Measurements from ENCODE around the gene NTM.

Gene NTM

GRCh38 chr11:132139181-132139580, 768.8 kb downstream of the NTM start:
- no peaks in the 10 kb centered on the region for H3K36me3 Mint-ChIP-seq (ENCODE audit: low read depth)
- no peaks in the 10 kb centered on the region for H3K9me3 Mint-ChIP-seq
- H3K27ac Mint-ChIP-seq: no peak overlapping the region
- H3K4me1 Mint-ChIP-seq: no peaks in the 10 kb centered on the region
- H3K4me3 Mint-ChIP-seq: no peak overlapping the region
- peaks cover 3% of the 10 kb centered on the region for H3K27me3 Mint-ChIP-seq
- no peak for ATAC-seq
- DNase-seq: no peak

DNA sequence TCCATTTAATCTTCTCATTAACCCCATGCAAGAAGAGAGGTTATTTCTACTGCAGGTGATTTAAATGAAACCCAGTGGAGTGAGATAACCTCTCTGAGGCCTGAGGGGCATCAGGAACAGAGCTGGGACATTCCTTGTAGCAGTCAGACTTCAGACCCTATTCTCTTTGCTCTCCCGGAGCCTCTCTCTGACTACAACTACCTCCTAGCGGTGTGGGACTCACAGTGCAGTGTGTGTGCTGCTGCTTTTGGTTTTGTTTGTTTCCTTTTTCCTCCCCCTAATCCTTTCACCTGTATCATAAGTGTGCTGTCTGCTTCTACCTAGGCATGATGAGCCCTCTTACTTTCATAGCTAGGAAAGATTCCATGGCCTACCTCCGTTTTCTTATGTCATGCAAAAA, 769.6 kb downstream of the NTM start:
- H3K27me3 Mint-ChIP-seq: peaks cover 3% of the 10 kb centered on the region
- ATAC-seq: no peak
- no peaks in the 10 kb centered on the region for H3K36me3 Mint-ChIP-seq (ENCODE audit: low read depth)
- no peak overlapping the region for H3K27ac Mint-ChIP-seq
- H3K9me3 Mint-ChIP-seq: no peaks in the 10 kb centered on the region
- no peak overlapping the region for H3K4me3 Mint-ChIP-seq
- no peaks in the 10 kb centered on the region for H3K4me1 Mint-ChIP-seq
- no peak for DNase-seq

- DNase-seq (no peak), ATAC-seq (no peak)
- no peaks in the 10 kb centered on the region for H3K9me3 Mint-ChIP-seq
- no peaks in the 10 kb centered on the region for H3K4me1 Mint-ChIP-seq
- no peak overlapping the region for H3K4me3 Mint-ChIP-seq
- no peaks in the 10 kb centered on the region for H3K36me3 Mint-ChIP-seq (ENCODE audit: low read depth)
- H3K27ac Mint-ChIP-seq: no peak overlapping the region
- H3K27me3 Mint-ChIP-seq: peaks cover 3% of the 10 kb centered on the region
Measured at GRCh38 chr11:132142121-132142520, 771.7 kb downstream of the NTM start.

GRCh38 chr11:132142554-132142953, 772.1 kb downstream of the NTM start:
- no peak for ATAC-seq
- no peaks in the 10 kb centered on the region for H3K9me3 Mint-ChIP-seq
- DNase-seq: no peak
- H3K27me3 Mint-ChIP-seq: peaks cover 3% of the 10 kb centered on the region
- H3K36me3 Mint-ChIP-seq (ENCODE audit: low read depth): no peaks in the 10 kb centered on the region
- H3K4me1 Mint-ChIP-seq: no peaks in the 10 kb centered on the region
- no peak overlapping the region for H3K4me3 Mint-ChIP-seq
- H3K27ac Mint-ChIP-seq: no peak overlapping the region

DNA sequence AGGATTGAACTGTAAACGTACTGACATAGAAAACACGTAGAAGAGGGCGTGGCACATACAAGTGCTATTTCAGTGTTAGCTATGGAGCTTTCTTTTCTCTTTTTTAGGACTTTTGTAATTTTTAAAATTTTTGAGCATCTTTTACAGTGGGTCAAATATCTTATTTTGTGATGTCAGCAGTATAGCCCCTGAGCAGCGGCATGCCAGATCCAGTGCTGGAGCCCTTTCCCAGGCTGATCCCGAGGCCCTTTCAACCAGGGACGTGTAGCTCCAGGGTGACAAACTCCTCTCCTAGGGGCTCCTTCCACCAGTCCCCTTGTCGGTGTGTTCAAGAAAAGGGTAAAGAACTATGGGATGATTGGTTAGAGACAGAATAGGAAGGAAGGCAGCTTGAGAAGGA, 777.0 kb downstream of the NTM start:
- H3K4me1 Mint-ChIP-seq: no peaks in the 10 kb centered on the region
- no peaks in the 10 kb centered on the region for H3K36me3 Mint-ChIP-seq (ENCODE audit: low read depth)
- no peak for DNase-seq
- H3K27ac Mint-ChIP-seq: no peak overlapping the region
- peak; percentile 15 for ATAC-seq
- no peaks in the 10 kb centered on the region for H3K27me3 Mint-ChIP-seq
- H3K9me3 Mint-ChIP-seq: no peaks in the 10 kb centered on the region
- H3K4me3 Mint-ChIP-seq: no peak overlapping the region

DNA sequence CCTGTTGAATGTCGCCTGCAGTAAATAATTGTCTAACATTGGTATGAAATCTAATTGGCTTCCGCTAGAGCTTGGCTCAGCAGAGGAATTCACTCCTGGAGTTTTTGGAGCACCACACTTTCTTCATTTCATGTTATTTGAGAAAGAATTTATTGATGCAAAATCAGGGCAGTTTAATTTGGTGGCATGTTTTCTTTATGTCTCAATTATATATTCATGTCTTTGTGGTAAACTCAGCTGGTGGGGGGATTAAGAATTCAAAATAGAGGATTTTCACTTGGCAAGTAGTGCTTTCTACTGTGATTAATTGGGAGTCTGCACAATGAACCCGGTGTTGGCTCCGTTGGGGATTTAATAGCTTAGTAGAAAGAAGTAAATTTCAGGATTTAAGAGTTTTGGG, 784.4 kb downstream of the NTM start:
- H3K27ac Mint-ChIP-seq: no peak overlapping the region
- H3K27me3 Mint-ChIP-seq: no peaks in the 10 kb centered on the region
- DNase-seq (no peak), ATAC-seq (no peak)
- H3K9me3 Mint-ChIP-seq: no peaks in the 10 kb centered on the region
- no peak overlapping the region for H3K4me3 Mint-ChIP-seq
- H3K36me3 Mint-ChIP-seq (ENCODE audit: low read depth): no peaks in the 10 kb centered on the region
- H3K4me1 Mint-ChIP-seq: no peaks in the 10 kb centered on the region

DNA sequence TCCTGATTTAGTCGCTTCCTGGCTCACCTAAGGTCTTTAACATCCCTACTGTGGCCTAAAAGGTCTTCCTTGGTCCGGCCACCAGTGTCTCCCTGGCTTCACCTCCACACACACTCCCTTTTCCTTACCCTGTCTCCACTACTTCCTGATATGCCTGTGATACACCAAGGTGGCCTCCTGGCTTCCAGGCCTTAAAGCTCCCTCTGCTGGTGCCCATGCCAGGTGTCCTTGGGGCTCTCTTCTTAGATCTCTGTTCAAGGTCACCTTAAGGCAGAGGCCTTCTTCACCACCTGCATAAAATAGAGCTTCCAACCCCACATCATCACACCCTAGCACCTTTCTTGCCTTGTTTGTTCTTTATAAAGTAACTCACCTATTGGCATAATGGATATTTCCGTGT, 787.7 kb downstream of the NTM start:
- Mint-ChIP-seq H3K4me1 (no peaks in the 10 kb centered on the region), H3K27ac (no peak overlapping the region), H3K4me3 (no peak overlapping the region), H3K36me3 (ENCODE audit: low read depth) (no peaks in the 10 kb centered on the region), H3K27me3 (no peaks in the 10 kb centered on the region), H3K9me3 (no peaks in the 10 kb centered on the region)
- DNase-seq: no peak
- no peak for ATAC-seq

DNA sequence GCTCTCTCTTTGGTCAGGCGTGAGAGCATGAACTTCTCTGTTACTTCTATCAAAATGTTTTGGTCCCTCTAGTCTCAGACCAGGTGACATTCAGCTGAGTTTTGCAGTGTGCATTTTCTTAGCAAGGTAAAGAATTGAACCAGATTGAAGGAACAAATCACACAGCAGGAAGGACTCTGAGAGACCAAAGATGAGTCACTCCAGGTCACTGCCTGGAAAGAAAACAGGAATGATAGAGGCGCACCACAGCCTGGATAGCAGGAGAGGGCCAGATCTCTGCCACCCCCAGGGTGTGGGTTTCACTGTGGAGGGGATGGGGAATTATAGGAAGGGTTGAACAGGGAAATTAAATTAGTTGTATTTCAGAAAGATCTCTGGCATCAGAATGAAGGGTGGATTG, 788.3 kb downstream of the NTM start:
- Mint-ChIP-seq H3K4me1 (no peaks in the 10 kb centered on the region), H3K4me3 (no peak overlapping the region), H3K9me3 (no peaks in the 10 kb centered on the region), H3K36me3 (ENCODE audit: low read depth) (no peaks in the 10 kb centered on the region), H3K27ac (no peak overlapping the region), H3K27me3 (no peaks in the 10 kb centered on the region)
- no peak for DNase-seq
- ATAC-seq: no peak

DNA sequence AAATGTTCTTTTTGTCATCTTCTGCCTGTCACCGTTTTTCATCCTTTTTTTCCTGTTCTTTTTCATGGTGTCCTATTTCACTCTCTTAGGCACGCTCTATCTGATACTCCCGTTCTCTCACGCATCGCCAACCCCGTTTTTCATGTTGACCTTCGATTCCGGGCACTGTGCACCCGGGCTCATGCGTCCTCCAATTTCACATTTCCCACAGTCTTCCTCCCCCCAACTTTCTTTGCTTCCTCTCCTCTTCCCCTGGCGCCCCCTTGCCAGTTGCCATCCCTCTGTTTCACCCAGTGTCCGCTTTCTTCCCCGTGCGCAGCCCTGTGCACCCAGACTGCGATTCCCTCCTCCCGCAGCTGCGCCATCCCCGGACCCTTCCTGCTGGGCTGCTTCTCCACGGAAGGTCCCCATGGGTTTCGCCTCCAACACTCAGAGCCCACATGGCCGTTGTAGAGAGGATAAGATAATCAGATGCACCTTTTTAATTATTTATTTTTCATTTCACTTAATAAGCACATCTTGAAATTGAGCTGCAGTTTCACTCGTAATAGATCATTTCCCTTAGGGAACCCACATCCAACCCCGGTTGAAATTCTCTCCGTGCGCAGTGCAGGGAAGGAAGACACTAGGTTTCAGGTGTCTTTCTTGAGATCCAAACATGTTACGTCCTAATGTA, 791.1 kb downstream of the NTM start:
- Mint-ChIP-seq H3K36me3 (ENCODE audit: low read depth) (no peaks in the 10 kb centered on the region), H3K27ac (no peak overlapping the region), H3K9me3 (peaks cover 5% of the 10 kb centered on the region), H3K4me3 (no peak overlapping the region), H3K4me1 (no peaks in the 10 kb centered on the region), H3K27me3 (no peaks in the 10 kb centered on the region)
- no peak for DNase-seq
- ATAC-seq: no peak

- no peak overlapping the region for H3K27ac Mint-ChIP-seq
- ATAC-seq (no peak), DNase-seq (no peak)
- no peaks in the 10 kb centered on the region for H3K27me3 Mint-ChIP-seq
- no peaks in the 10 kb centered on the region for H3K4me1 Mint-ChIP-seq
- H3K4me3 Mint-ChIP-seq: no peak overlapping the region
- no peaks in the 10 kb centered on the region for H3K36me3 Mint-ChIP-seq (ENCODE audit: low read depth)
- peaks cover 5% of the 10 kb centered on the region for H3K9me3 Mint-ChIP-seq
Measured at GRCh38 chr11:132168344-132168981, 798.0 kb downstream of the NTM start.

- H3K9me3 Mint-ChIP-seq: peaks cover 4% of the 10 kb centered on the region
Measured at GRCh38 chr11:132171031-132171430, 800.6 kb downstream of the NTM start.

DNA sequence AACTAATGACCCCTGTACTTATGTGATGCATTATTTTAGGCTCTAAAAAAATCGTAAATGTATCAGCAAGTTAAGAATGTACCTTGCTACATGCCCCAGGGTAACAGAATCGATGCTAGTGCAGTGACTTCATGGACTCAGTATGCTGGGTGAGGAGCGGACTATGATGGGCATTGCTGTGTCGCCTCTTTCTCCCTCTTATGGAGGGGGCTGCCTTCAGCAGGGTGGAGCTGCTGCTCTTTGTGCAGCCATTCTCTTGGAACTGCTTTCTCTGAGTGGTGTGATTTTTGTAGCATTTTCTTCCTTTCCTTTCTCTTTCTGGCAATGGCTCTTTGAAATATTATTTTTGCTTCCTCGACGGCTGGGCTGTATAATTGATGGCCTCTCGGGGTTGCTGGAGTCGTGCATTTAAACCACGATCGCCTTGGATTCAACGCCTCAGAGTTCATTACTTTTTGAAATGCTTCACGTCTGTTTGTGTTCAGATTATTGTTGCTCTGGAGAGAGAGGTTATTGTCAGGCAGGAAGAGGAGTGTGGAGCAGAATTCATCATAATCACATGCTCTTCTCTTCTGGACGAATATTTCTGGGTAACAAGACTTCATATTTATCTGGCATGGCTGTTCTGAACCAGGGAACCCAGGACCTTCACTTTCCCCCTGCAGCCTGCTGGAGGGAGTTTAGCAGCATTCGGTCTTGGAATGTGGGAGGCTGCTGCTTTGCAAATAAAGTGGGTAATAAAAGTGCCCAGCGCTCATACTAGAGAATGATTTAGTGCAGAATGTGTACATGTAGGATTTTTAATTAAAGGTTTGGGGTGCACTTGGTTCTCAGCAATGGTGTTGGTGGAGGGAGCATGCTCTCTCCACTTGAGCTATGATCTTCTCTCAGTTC, 804.2 kb downstream of the NTM start:
- no peaks in the 10 kb centered on the region for H3K4me1 Mint-ChIP-seq
- ATAC-seq: no peak
- H3K4me3 Mint-ChIP-seq: no peak overlapping the region
- no peak for DNase-seq
- H3K27me3 Mint-ChIP-seq: no peaks in the 10 kb centered on the region
- H3K9me3 Mint-ChIP-seq: peaks cover 4% of the 10 kb centered on the region
- no peaks in the 10 kb centered on the region for H3K36me3 Mint-ChIP-seq (ENCODE audit: low read depth)
- no peak overlapping the region for H3K27ac Mint-ChIP-seq

More at GRCh38 chr11:132171031-132171430, 800.6 kb downstream of the NTM start:
- H3K4me3 Mint-ChIP-seq: no peak overlapping the region
- no peaks in the 10 kb centered on the region for H3K4me1 Mint-ChIP-seq
- no peak overlapping the region for H3K27ac Mint-ChIP-seq
- DNase-seq (no peak), ATAC-seq (no peak)
- no peaks in the 10 kb centered on the region for H3K36me3 Mint-ChIP-seq (ENCODE audit: low read depth)
- H3K27me3 Mint-ChIP-seq: no peaks in the 10 kb centered on the region

- Mint-ChIP-seq H3K9me3 (peaks cover 4% of the 10 kb centered on the region), H3K27ac (no peak overlapping the region), H3K4me3 (no peak overlapping the region), H3K4me1 (no peaks in the 10 kb centered on the region), H3K36me3 (ENCODE audit: low read depth) (no peaks in the 10 kb centered on the region), H3K27me3 (no peaks in the 10 kb centered on the region)
- DNase-seq (no peak), ATAC-seq (no peak)
Measured at GRCh38 chr11:132177106-132177505, 806.7 kb downstream of the NTM start.

DNA sequence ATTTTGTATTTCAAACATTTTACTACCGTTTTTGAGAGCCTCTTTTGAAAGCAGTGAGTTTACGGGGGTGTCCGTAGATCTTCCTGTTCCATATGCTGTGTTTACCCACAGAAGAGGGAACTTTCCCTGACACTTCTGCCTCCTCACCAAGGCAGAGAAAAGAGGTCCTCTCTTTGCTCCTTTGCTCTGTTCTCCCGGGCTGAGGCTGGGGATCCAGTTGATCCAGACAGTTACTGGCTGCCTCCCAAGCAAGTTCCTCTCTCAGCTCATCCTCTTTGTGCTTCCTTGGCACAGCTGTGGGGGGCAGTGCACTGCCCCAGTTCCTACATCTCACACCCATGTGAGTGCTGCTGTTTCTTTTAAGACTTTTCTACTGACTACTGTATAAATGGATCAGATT, 813.7 kb downstream of the NTM start:
- Mint-ChIP-seq H3K27me3 (peaks cover 2% of the 10 kb centered on the region), H3K9me3 (no peaks in the 10 kb centered on the region), H3K4me3 (no peak overlapping the region), H3K27ac (no peak overlapping the region), H3K36me3 (ENCODE audit: low read depth) (no peaks in the 10 kb centered on the region), H3K4me1 (no peaks in the 10 kb centered on the region)
- DNase-seq (no peak), ATAC-seq (no peak)

Data from activated naive CD8-positive, alpha-beta T cell treated with anti-CD3 and anti-CD28 coated beads, Interleukin-2, amount 50 U/mL, for 24 hours (primary cell).